Stimulated activated CD4-positive, alpha-beta T cell treated with anti-CD3 and anti-CD28 coated beads, Interleukin-4, amount 100 ng/mL, for 48 hours (primary cell): ENCODE data around the gene AFF2.

Source experiments
- DNase-seq, 2 donors: peaks; one replicate each; pipeline ENCODE4 v3.0.0-alpha.2; 2020; ENCODE audit warnings: low read depth in 2 of 2

The AFF2 gene

GRCh38 chrX:148917441-148917840, 417.0 kb downstream of the AFF2 start:
- no peak for DNase-seq

- no peak for DNase-seq
Measured at GRCh38 chrX:148923631-148924030, 423.2 kb downstream of the AFF2 start.

DNA sequence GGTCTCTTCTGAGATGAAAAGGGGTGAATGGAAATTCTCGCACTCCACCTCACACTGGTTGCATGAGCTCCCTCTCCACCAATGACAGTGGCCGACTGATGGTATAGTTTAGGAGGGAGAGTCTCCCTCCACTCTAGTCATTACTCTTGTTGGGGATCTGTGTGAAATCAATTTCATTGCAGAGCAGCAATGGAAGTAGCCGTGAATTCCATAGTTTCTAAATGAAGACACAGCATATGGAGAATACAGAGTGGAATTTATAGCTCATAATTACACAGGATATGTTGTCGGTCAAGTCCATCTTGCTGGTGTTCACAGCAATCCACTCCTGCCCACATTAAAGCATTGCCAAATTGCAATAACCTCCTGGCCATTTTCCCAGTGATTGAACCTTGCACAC, 426.0 kb downstream of the AFF2 start:
- no peak for DNase-seq

- no peak for DNase-seq
Measured at GRCh38 chrX:148928811-148929210, 428.4 kb downstream of the AFF2 start.

- DNase-seq, result no peak
Measured at GRCh38 chrX:148929686-148930085, 429.3 kb downstream of the AFF2 start.

DNA sequence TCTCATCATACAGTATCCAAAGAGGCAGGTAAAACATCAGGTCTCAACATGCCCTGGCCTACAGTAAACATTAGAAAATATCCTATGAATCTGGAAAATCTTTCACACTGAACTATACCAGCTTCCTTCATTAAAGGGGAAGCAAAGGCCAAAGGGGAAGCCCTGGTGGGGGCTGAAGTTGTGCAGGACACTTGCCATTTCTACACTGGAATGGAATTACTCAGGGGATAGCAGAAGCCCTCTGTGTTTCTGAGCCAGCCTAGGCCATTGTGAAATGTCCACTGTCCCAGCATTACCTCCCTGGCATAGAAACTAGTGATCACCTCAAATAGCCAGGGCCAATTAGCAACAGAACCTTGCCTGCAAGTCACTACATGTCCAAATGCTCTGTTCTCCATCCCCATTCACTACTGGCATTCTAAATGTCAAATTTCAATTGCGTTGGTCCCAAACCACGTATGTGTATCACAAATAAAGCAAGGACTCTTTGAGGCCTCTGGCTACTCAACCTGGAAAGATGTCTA, 429.9 kb downstream of the AFF2 start:
- DNase-seq, result no peak

- no peak for DNase-seq
Measured at GRCh38 chrX:148933881-148934280, 433.5 kb downstream of the AFF2 start.

GRCh38 chrX:148938348-148938747, 437.9 kb downstream of the AFF2 start:
- no peak for DNase-seq

GRCh38 chrX:148940411-148940996, 440.1 kb downstream of the AFF2 start:
- DNase-seq, result no peak

DNA sequence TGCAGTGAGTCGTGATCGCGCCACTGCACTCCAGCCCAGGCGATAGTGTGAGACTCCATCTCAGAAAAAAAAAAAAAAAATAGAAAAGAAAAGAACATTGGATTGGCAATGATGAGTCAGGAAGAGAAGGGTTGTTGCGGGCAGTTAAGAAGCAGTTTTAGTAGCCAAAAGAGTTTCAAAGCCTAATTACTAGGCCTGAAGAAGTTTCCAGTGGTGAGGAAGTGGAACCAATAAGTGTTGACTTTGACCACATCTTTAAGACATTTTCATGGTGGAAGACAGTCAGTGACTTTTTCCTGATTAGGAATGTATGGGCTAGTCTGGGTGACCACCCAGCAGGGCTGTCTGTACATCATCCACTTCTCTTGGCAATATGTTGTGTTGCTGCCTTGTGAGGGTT, 442.3 kb downstream of the AFF2 start:
- no peak for DNase-seq

DNA sequence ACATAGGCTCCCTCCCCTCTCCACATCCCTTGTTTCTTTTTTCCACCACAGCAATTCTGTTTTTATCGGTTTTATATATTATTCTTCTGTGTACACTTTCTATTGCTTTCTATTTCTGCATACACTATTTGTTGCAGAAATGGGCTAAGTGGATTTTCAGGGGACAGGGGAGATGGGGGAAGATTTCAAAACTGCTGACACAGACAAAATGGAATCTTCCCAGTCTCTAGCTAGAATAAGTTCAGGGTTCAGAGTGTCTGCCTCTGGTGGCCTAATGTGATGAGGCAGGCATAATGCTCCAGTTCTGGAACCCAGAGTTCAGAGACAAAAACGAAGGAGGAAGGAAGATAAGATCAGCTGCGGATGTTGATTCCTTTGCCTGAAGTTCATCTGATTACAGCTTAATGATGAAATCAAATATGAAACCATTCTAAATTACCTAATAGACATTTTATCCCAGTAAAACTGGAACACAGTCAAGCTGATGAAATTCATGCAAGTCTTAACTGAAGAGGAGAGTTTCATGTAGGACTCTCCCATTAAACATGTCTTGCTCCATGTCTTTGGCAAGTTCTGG, 447.1 kb downstream of the AFF2 start:
- DNase-seq, result no peak

DNA sequence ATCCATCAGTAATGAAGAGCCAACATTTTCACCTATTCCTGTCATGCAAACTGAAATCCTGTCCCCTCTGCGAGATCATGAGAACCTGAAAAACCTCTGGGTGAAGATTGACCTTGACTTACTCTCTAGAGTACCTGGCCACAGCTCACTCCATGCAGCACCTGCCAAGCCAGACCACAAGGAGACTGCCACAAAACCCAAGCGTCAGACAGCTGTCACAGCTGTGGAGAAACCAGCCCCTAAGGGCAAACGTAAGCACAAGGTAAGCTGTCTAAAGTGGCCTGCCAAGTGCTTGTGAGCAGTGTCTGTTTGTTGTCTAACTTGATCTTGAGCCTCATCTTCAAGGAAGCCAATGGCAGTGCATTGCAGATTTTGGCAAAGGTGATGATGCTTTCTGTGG, 455.9 kb downstream of the AFF2 start:
- DNase-seq, result no peak

DNA sequence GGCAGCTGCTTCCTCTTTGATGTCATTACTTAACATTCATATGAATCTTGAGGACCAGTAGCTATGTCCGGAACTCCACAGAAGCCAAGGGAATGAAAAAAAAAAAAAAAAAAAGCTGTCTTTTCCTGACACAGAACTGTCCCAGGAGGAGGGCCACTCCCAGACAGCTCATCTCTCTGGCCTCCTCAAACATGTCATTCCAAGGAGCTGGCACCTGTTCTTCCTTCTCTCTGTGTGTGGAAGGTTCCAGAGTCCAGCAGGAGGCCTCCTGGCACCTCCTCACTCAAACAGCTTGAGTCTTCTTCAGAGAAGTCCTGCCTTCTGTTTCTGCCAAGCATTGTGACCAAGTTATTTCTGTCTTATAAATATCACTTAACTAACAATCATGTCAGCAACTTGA, 458.5 kb downstream of the AFF2 start:
- DNase-seq, result no peak

GRCh38 chrX:148960060-148960459, 459.6 kb downstream of the AFF2 start:
- DNase-seq, result no peak

GRCh38 chrX:148961985-148962384, 461.6 kb downstream of the AFF2 start:
- no peak for DNase-seq

DNA sequence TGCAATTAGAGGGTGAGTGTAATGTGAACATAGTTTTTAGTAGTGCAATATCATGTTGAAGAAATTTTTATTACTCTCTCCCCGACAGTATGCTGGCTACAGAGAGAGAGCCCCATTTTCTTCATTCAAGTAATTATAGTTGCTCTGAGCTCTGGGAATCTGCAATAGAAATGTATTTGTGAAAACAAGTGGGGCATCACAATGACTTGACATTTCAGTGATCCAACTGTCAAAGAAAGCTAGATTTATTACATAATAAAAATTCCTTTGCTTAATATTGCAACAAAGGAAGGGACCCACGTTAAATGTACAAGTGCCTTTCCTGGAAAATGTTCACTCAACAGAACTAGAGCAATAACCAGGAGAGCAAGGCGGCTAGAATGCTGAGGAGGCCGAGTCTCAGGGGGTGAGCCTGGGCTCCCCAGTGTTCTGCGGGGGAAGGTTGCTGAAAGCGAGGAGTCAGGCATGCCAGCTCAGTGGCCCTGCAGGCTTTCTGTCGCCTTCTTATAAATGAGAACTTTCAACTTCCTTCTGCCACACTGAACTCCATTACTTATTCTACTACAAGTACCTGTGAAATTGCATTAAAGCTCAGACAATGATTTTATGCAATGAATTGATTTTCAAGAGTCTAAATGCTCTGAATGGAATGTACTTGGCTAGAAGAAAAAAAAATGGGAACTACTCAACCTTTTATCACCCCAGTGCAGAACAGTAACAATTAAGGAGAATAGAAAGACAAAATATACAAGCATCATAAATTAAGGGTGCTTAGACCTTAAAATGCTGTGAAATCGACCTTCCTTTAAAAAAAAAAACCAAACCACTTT, 476.4 kb downstream of the AFF2 start:
- DNase-seq, result no peak

DNA sequence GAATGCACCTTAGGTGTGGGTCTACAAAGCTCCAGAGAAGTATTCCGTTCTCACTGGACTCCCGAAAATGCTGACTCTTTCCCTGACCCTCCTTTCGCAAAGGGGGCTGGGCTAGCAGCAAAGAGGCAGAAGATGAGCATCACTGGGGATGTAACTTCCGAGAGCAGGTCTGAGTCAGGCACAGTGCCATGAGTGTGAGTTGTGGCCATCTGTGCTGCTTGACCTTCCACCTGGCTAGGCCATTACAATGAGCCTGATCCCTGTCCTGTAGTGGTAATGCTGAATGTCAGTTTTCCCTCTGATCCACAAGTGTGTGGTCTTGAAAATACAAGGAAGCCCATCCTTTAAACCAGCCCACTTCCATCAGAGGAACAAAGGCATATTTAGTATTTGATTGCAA, 479.4 kb downstream of the AFF2 start:
- no peak for DNase-seq

DNA sequence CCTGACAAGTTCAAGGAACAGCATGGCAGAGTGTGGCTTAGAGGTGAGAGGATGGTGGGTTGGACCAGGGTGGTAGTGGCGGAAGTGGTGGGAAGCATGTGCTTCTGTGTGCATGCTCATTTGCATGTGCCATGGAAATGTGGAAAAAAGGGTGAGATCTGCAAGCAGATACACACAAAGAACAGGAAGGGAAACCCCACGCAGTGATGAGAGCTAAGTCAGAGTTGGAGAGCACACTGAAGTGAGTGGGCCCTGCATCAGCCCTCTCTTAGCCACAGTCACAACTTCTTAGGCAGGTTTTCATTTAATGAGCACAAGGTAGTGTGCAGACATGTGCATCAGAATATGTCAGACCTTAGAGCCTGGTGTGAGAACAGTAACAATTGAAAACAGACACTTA, 483.8 kb downstream of the AFF2 start:
- DNase-seq, result no peak

- no peak for DNase-seq
Measured at GRCh38 chrX:148991502-148991901, 491.1 kb downstream of the AFF2 start.

GRCh38 chrX:148995661-148996060, 495.2 kb downstream of the AFF2 start:
- DNase-seq, result no peak

- no peak for DNase-seq
Measured at GRCh38 chrX:149002320-149002719, 501.9 kb downstream of the AFF2 start.

DNA sequence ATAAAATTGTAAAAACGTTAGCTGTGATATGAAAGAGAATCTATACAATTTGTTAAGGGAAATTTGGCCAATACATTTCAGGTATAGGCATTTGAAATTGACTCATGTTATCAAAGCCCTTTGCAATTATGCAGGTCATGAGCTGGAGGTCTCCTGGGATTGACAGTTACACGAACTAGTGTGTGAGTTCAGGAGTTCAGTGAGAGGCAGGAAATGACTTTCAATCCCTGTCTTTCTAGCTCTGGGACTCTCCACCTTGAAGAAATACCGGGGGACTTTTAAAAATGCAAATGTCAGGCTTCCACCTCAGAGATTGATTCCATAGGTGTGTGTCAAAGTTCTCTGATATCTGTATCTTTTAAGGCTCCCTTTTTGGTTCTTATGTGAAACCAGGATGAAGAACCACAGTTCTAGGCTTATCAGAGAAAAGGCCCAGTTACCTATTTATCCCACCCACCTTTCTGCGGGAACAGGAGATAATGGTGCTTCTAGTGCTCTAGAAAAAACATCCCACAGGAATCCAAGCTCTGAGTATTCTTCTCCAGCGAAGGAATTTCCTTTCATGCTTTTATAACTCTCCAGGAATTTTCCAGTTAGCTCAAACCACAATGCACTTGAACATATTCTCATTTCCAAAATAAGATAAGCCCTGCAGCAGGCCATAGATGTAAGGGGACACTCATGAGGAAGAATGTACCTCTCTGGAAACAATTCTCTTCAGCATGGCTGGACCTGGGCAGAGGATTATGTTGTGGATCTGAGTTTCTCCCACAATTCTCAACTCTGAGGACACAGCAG, 503.6 kb downstream of the AFF2 start:
- no peak for DNase-seq
